HG02943 (cell line): ENCODE results near the gene DOC2A.

Experiments used
- ATAC-seq: cut with Tn5 transposase; IDR thresholded peaks from one replicate; pipeline ENCODE4 v1.9.1; 2021; ENCODE audit warnings: mild to moderate bottlenecking, low read depth, moderate library complexity; ENCODE audit not compliant: unreplicated experiment

The DOC2A gene

GRCh38 chr16:29990883-29991570, 19.8 kb downstream of the DOC2A start:
- ATAC-seq, result no peak

GRCh38 chr16:29990034-29990433, 20.8 kb downstream of the DOC2A start:
- ATAC-seq, result no peak

GRCh38 chr16:29989111-29989858, 21.5 kb downstream of the DOC2A start:
- ATAC-seq, result no peak

GRCh38 chr16:29988346-29989075, 22.3 kb downstream of the DOC2A start:
- no peak for ATAC-seq

GRCh38 chr16:29987371-29988085, 23.3 kb downstream of the DOC2A start:
- ATAC-seq, result no peak

- ATAC-seq, result no peak
Observed at GRCh38 chr16:29986931-29987330, 23.9 kb downstream of the DOC2A start.

- no peak for ATAC-seq
Observed at GRCh38 chr16:29986231-29986630, 24.6 kb downstream of the DOC2A start.

GRCh38 chr16:29985271-29985811, 25.5 kb downstream of the DOC2A start:
- ATAC-seq, result no peak

GRCh38 chr16:29984764-29985147, 26.1 kb downstream of the DOC2A start:
- no peak for ATAC-seq

GRCh38 chr16:29984137-29984763, 26.6 kb downstream of the DOC2A start:
- no peak for ATAC-seq

- no peak for ATAC-seq
Observed at GRCh38 chr16:29983420-29984136, 27.2 kb downstream of the DOC2A start.

GRCh38 chr16:29982560-29983419, 28.0 kb downstream of the DOC2A start:
- ATAC-seq, result no peak

- no peak for ATAC-seq
Observed at GRCh38 chr16:29978564-29979270, 32.1 kb downstream of the DOC2A start.

GRCh38 chr16:29978081-29978480, 32.7 kb downstream of the DOC2A start:
- no peak for ATAC-seq

- no peak for ATAC-seq
Observed at GRCh38 chr16:29977063-29977825, 33.6 kb downstream of the DOC2A start.

GRCh38 chr16:29975811-29976511, 34.9 kb downstream of the DOC2A start:
- ATAC-seq, result no peak

- no peak for ATAC-seq
Observed at GRCh38 chr16:29975134-29975538, 35.7 kb downstream of the DOC2A start.
